Gastroesophageal sphincter (tissue), 4 donors: ENCODE measurements around the gene ULK4. TPM values are rescaled to one million over a fixed set of nuclear protein-coding genes. Genes with fewer than 3 reads are reported as not detected.

Source experiments
- ATAC-seq: fragments of 150-250 bp; one replicate; pipeline ENCODE4 v1.9.1; 2016; ENCODE audit warnings: mild to moderate bottlenecking, moderate library complexity
- H3K27ac ChIP-seq, 4 donors: fragments of 200-600 bp; sonication (generic) in 3 of 4; 1 replicate in 3 of 4; 2 replicates in 1 of 4; pipeline ENCODE4 v1.5.1; 2016 to 2019
- H3K27me3 ChIP-seq: fragments of 200-600 bp; sonication (generic); one replicate; pipeline ENCODE4 v1.5.1; 2019
- H3K36me3 ChIP-seq, 2 donors: fragments of 200-600 bp; sonication (generic); one replicate each; pipeline ENCODE4 v1.5.1; 2019; ENCODE audit warnings: control low read depth in 1 of 2
- H3K4me1 ChIP-seq, 3 donors: fragments of 200-600 bp; sonication (generic); 1 replicate in 2 of 3; 2 replicates in 1 of 3; pipeline ENCODE4 v1.5.1; 2016 to 2019; ENCODE audit warnings: control low read depth in 2 of 3
- H3K4me3 ChIP-seq, 2 donors: fragments of 200-600 bp; sonication (generic); one replicate each; pipeline ENCODE4 v1.5.1; 2019; ENCODE audit warnings: mild to moderate bottlenecking in 1 of 2, moderate library complexity in 1 of 2
- H3K9me3 ChIP-seq, 3 donors: fragments of 200-600 bp; sonication (generic); one replicate each; pipeline ENCODE4 v1.5.1; 2017 to 2019; ENCODE audit warnings: control low read depth in 2 of 3
- EP300 ChIP-seq: sonication (generic); formaldehyde crosslinking; IDR thresholded peaks from one replicate; pipeline ENCODE4 v1.6.1; 2017; ENCODE audit warnings: antibody characterized with exemption, mild to moderate bottlenecking
- POLR2A ChIP-seq, 2 donors: fragments of 450-650 bp; IDR thresholded peaks; one replicate each; pipeline ENCODE4 v1.6.1; 2017; ENCODE audit warnings: antibody characterized with exemption in 2 of 2, mild to moderate bottlenecking in 2 of 2, moderate library complexity in 1 of 2
- POLR2AphosphoS5 ChIP-seq: sonication (generic); formaldehyde crosslinking; IDR thresholded peaks from one replicate; pipeline ENCODE4 v1.6.1; 2017; ENCODE audit warnings: antibody characterized with exemption
- WGBS, 2 donors: methylation state at CpG; one replicate each; pipeline ENCODE4 v1.1.5; 2018; ENCODE audit warnings: low coverage in 1 of 2; 5-methylcytosine and 5-hydroxymethylcytosine counted together
- small RNA-seq, 4 donors: library from RNA; depleted of rRNA; stranded (forward); fragments of <200 nt; gene quantifications; one replicate each; pipeline ENCODE3, GENCODE V24; 2016
- total RNA-seq, 4 donors: library from RNA; depleted of rRNA; stranded (reverse); fragments of >200 nt; gene quantifications; one replicate each; pipeline ENCODE4 v1.1.0, GENCODE V29; 2016
- TF ChIP-seq, protein P1 (sequence below), 4 experiments: fragments of 200-600 bp in 2 of 4; fragments of 450-650 bp in 2 of 4; sonication (generic) in 1 of 4; IDR thresholded peaks; one replicate each; pipeline ENCODE4 v1.5.1; 2017 to 2019; ENCODE audit warnings: antibody characterized with exemption in 4 of 4, mild to moderate bottlenecking in 2 of 4, moderate library complexity in 2 of 4

The ULK4 gene
- total RNA-seq, 4 donors from 2014 or later = 3.8 to 15.4 (median 8.8) TPM

DNA sequence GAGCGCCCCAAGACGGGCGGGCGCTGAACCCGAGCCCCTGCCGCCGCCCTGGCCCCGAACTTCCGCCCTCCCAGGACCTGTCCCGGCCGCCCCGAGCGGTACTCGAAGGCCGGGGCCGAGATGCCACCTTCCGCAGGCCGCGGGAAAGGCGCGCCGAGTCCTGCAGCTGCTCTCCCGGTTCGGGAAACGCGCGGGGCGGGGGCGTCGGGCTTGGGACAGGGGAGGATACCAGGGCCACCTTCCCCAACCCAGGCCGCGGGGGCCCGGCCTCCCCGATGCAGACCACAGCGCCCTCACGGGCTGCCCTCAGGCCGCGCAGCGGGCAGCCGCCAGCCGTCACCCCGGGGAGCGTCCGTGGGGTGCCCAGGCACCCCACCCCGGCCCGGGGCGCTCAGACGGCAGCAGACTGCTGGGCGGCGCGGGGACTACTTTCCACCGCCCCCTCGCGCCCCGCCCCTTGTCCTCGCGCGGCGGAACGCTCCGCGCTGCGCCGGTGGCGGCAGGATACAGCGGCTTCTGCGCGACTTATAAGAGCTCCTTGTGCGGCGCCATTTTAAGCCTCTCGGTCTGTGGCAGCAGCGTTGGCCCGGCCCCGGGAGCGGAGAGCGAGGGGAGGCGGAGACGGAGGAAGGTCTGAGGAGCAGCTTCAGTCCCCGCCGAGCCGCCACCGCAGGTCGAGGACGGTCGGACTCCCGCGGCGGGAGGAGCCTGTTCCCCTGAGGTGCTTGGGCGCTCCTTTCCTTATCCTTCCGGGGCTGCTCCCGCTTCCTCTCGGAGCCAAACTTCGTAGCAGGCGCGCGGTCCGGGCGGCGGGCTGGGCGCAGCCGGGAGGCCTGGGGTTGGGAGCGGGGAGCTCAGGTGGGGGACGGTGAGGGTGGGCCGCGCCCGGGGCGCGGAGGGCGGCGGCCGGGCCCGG is 762.7 kb downstream of the ULK4 start, which contains the start of gene CTNNB1:
TSS of gene CTNNB1 (plus strand) at position 556 of the 916 bp plus-strand sequence. CDS start 24,564 bp downstream, outside the sequence.
- peak; percentile 93 for ATAC-seq
- H3K36me3 ChIP-seq = no peaks in the 10 kb centered on the region
- no peak for TF ChIP-seq EP300
- TF ChIP-seq, protein P1, sequence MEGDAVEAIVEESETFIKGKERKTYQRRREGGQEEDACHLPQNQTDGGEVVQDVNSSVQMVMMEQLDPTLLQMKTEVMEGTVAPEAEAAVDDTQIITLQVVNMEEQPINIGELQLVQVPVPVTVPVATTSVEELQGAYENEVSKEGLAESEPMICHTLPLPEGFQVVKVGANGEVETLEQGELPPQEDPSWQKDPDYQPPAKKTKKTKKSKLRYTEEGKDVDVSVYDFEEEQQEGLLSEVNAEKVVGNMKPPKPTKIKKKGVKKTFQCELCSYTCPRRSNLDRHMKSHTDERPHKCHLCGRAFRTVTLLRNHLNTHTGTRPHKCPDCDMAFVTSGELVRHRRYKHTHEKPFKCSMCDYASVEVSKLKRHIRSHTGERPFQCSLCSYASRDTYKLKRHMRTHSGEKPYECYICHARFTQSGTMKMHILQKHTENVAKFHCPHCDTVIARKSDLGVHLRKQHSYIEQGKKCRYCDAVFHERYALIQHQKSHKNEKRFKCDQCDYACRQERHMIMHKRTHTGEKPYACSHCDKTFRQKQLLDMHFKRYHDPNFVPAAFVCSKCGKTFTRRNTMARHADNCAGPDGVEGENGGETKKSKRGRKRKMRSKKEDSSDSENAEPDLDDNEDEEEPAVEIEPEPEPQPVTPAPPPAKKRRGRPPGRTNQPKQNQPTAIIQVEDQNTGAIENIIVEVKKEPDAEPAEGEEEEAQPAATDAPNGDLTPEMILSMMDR (IDR thresholded peaks at IDR 0.05) = peak in 3 of 4 experiments; percentile 42 to 45 (median 44)
- TF ChIP-seq POLR2AphosphoS5 = peak; percentile 100
- TF ChIP-seq POLR2A (IDR thresholded peaks at IDR 0.05) = peak; percentile 98 to 99
- peaks cover 0 to 42% (median 5%) of the 10 kb centered on the region in 3 donors for H3K4me1 ChIP-seq
- peak within 1 kb of the TSS; percentile 72 to 99 (median 98) for H3K27ac ChIP-seq
- no CpG with 5 or more reads among the region's 112 CpGs for WGBS, 2 donors
- no peaks in the 10 kb centered on the region for H3K9me3 ChIP-seq
- no peaks in the 10 kb centered on the region for H3K27me3 ChIP-seq
- peak within 1 kb of the TSS; percentile 54 to 97 for H3K4me3 ChIP-seq

DNA sequence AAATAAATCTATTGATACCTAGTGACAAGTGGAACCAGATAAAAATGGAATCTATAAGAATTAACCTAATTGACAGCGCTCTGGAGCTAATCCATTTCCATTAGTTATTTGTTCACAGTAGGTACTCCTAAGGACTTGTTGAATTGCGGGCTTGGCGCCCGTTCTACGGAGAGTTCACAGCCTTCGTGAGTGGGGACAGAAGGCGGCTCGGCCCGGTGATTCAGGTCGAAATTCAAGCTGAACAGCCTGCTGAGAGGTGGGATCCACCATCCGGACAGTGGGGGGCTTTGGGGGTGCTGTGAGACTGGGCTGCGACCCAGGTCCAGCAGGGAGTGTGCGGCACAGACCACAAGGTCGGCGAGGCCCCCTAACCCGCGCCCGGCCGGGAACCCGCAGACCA is 763.4 kb downstream of the ULK4 start:
- TF ChIP-seq POLR2AphosphoS5 (no peak), POLR2A (IDR thresholded peaks at IDR 0.05) (no peak)
- 56 to 57% methylated on average over 1 to 3 of the region's 20 CpGs for WGBS, 2 donors
- Histone ChIP-seq H3K36me3 (no peaks in the 10 kb centered on the region), H3K4me1 (peaks cover 0 to 35% (median 5%) of the 10 kb centered on the region in 3 donors), H3K27ac (peak overlapping the region; percentile 72 to 99 (median 98)), H3K4me3 (peak overlapping the region; percentile 54 to 97), H3K9me3 (no peaks in the 10 kb centered on the region), H3K27me3 (no peaks in the 10 kb centered on the region)
- ATAC-seq = no peak

DNA sequence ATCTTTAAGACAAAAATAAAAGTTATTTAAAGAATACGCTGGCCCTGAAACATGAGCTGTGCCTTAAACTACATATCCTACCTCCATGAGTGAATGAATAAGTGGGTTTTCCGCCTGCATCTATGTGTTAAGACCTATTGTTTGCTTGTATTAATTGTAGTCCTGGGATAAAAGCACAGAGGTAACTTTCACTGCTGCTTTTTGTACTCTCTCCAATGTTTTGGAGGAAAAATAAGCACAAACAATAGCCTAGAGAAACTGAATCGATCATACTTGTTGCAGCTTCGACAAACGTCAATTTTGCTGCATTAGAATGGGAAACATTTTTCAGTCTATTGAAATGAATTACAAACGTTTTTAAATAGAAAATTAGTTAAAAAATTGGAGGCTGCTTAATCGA is 763.9 kb downstream of the ULK4 start:
- H3K27me3 ChIP-seq = no peaks in the 10 kb centered on the region
- H3K36me3 ChIP-seq = no peaks in the 10 kb centered on the region
- no peaks in the 10 kb centered on the region for H3K9me3 ChIP-seq
- peak overlapping the region in 1 of 2 donors; percentile 97 for H3K4me3 ChIP-seq
- ATAC-seq = no peak
- peaks cover 0 to 31% (median 5%) of the 10 kb centered on the region in 3 donors for H3K4me1 ChIP-seq
- TF ChIP-seq, protein P1 (IDR thresholded peaks at IDR 0.05) = no peak
- TF ChIP-seq POLR2A (IDR thresholded peaks at IDR 0.05) = no peak
- no peak for TF ChIP-seq EP300
- TF ChIP-seq POLR2AphosphoS5 = no peak
- 77 to 90% methylated on average over 7 of the region's 7 CpGs for WGBS, 2 donors
- peak overlapping the region in 1 of 4 donors; percentile 98 for H3K27ac ChIP-seq

Small RNA genes within 50 kb of the gene (small RNA-seq; reads per million reads assigned to genes)
- gene ATP6V0E1P2 = 0 reads per million in 4 donors
- 0 reads per million in 4 donors for gene RF00019
- 0 reads per million in 4 donors for gene RF00096
- gene RF00602 = 0 reads per million in 4 donors

Other genes with a start within 250 kb of the ULK4 start
- gene TRAK1, start 129.3 kb upstream of the ULK4 start, total RNA-seq = 10 to 100 TPM; 37.4 to 89.5 (median 53.0) TPM